Measurements from ENCODE around the gene TSPOAP1. TPM values are rescaled to one million over a fixed set of nuclear protein-coding genes. Genes with fewer than 3 reads are reported as not detected.
A peak's percentile ranks its signal among the peaks of the same experiment; 100 is the strongest.

Gene TSPOAP1
- total and polyA plus RNA-seq, 2 of the 13 experiments (the other 11 are each of a cell fraction or from before 2014, with no cell fraction given): not detected

GRCh38 chr17:58365185-58365979, 36.8 kb upstream of the TSPOAP1 start (continued):
- TF ChIP-seq ZHX1 (CRISPR knock-in tag; IDR thresholded peaks at IDR 0.05; ENCODE audit: low read depth) (no peak), ZBTB37 (CRISPR knock-in tag; IDR thresholded peaks at IDR 0.05) (0 out of 2 replicates have a peak, but pooled peaks have one; percentile 20), MNT (IDR thresholded peaks at IDR 0.05) (no peak), ISL2 (CRISPR knock-in tag; IDR thresholded peaks at IDR 0.05) (0 out of 2 replicates have a peak, but pooled peaks have one; percentile 59), ZMYM3 (CRISPR knock-in tag; IDR thresholded peaks at IDR 0.05) (peak; percentile 69), MTF2 (CRISPR knock-in tag; IDR thresholded peaks at IDR 0.05; ENCODE audit: borderline replicate concordance) (no peak), MZF1 (CRISPR knock-in tag; IDR thresholded peaks at IDR 0.05; ENCODE audit: borderline replicate concordance) (no peak), ARID2 (CRISPR knock-in tag; IDR thresholded peaks at IDR 0.05; ENCODE audit: borderline replicate concordance) (no peak), SNAPC4 (CRISPR knock-in tag; IDR thresholded peaks at IDR 0.05) (0 out of 2 replicates have a peak, but pooled peaks have one; percentile 23), STAT6 (CRISPR knock-in tag; IDR thresholded peaks at IDR 0.05; ENCODE audit: borderline replicate concordance) (0 out of 2 replicates have a peak, but pooled peaks have one; percentile 29), KAT8 (CRISPR knock-in tag; IDR thresholded peaks at IDR 0.05) (no peak), XRCC5 (optimal IDR thresholded peaks at IDR 0.05; ENCODE audit: low read length) (no peak), ZNF782 (CRISPR knock-in tag; IDR thresholded peaks at IDR 0.05; ENCODE audit: borderline replicate concordance) (no peak), ZNF101 (CRISPR knock-in tag; IDR thresholded peaks at IDR 0.05; ENCODE audit: borderline replicate concordance, low read depth) (no peak)

Measured in HepG2 (cell line).